OCI-LY1 (cell line): ENCODE results near the gene ALKBH1.

Experiments used
- EZH2 ChIP-seq: fragments of 200-600 bp; sonication (generic), shearing (Covaris generic); IDR thresholded peaks from 2 replicates; pipeline ENCODE4 v1.8.0; 2017; ENCODE audit warnings: borderline replicate concordance, mixed run types, mild to moderate bottlenecking, antibody characterized with exemption, low read length, moderate library complexity, mixed read lengths
- TF ChIP-seq, protein P1 (sequence below): fragments of 200-600 bp; sonication (generic), shearing (Covaris generic); IDR thresholded peaks from 2 replicates; pipeline ENCODE4 v1.5.1; 2017; ENCODE audit warnings: mild to moderate bottlenecking, antibody characterized with exemption, low read length, moderate library complexity, mixed read lengths

DNA sequence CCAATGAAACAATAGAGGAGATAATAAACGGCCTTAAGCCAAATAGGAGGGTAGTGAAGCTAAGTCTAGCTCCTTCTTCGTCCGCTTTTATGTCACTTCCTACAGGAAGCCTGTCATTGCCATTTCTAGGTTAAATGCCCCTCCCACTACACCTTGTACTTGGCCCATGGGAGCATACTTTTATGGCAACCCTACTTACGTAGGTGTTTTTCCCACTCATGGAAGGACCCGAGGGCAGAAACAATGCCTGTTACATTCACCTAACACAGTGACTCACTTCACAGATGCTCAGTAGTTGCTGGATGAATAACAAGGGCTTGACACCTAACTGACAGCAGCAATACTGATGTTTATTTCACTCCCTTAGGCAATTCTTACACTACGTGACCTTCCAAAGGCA lies 44.5 kb downstream of the ALKBH1 start:
- TF ChIP-seq, protein P1, sequence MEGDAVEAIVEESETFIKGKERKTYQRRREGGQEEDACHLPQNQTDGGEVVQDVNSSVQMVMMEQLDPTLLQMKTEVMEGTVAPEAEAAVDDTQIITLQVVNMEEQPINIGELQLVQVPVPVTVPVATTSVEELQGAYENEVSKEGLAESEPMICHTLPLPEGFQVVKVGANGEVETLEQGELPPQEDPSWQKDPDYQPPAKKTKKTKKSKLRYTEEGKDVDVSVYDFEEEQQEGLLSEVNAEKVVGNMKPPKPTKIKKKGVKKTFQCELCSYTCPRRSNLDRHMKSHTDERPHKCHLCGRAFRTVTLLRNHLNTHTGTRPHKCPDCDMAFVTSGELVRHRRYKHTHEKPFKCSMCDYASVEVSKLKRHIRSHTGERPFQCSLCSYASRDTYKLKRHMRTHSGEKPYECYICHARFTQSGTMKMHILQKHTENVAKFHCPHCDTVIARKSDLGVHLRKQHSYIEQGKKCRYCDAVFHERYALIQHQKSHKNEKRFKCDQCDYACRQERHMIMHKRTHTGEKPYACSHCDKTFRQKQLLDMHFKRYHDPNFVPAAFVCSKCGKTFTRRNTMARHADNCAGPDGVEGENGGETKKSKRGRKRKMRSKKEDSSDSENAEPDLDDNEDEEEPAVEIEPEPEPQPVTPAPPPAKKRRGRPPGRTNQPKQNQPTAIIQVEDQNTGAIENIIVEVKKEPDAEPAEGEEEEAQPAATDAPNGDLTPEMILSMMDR, result no peak
- no peak for TF ChIP-seq EZH2
